WTC11 (cell line): ENCODE results near the gene LHX3. TPM values are rescaled to one million over a fixed set of nuclear protein-coding genes. Genes with fewer than 3 reads are reported as not detected.

ENCODE experiments used
- ATAC-seq: fragments of 200-7000 bp; cut with Tn5 transposase; 2 replicates; pipeline ENCODE4 v1.10.0; 2021; ENCODE audit warnings: mild to moderate bottlenecking, moderate library complexity
- CTCF ChIA-PET: fragments of 300-600 bp; sonication (Branson Sonifier 250); formaldehyde crosslinking; loops from one replicate; lab custom pipeline; 2021; ENCODE audit warnings: antibody characterized with exemption; lab: Charles Lee
- POLR2A ChIA-PET: fragments of 350-600 bp; sonication (Branson Sonifier 250); formaldehyde crosslinking; loops from one replicate; lab custom pipeline; 2021; ENCODE audit warnings: antibody characterized with exemption; lab: Charles Lee
- DNase-seq: peaks from one replicate; pipeline ENCODE4 v3.0.0; 2021; ENCODE audit warnings: low spot score
- H3K27ac Mint-ChIP-seq: 2 replicates; pipeline ENCODE4 v1.8.0; 2021; ENCODE audit warnings: mixed read lengths
- H3K27me3 Mint-ChIP-seq: 2 replicates; pipeline ENCODE4 v1.8.0; 2021; ENCODE audit warnings: low read depth, mild to moderate bottlenecking, moderate library complexity, mixed read lengths
- H3K36me3 Mint-ChIP-seq: 2 replicates; pipeline ENCODE4 v1.8.0; 2021; ENCODE audit warnings: mixed read lengths
- H3K4me1 Mint-ChIP-seq: 2 replicates; pipeline ENCODE4 v1.8.0; 2022; ENCODE audit warnings: mixed read lengths
- H3K4me3 Mint-ChIP-seq: 2 replicates; pipeline ENCODE4 v1.8.0; 2021; ENCODE audit warnings: mild to moderate bottlenecking, moderate library complexity, mixed read lengths
- H3K9me3 Mint-ChIP-seq: 2 replicates; pipeline ENCODE4 v1.8.0; 2021; ENCODE audit warnings: mixed read lengths
- CTCF ChIP-seq: fragments of 200-600 bp; IDR thresholded peaks from 2 replicates; pipeline ENCODE4 v1.8.0; 2022; ENCODE audit warnings: antibody characterized with exemption
- E2F1 ChIP-seq: sonication (generic); formaldehyde crosslinking; IDR thresholded peaks from 2 replicates; pipeline ENCODE4 v1.8.0; 2022; ENCODE audit warnings: mild to moderate bottlenecking, missing genetic modification reagents
- E2F4 ChIP-seq: sonication (generic); formaldehyde crosslinking; IDR thresholded peaks from 2 replicates; pipeline ENCODE4 v1.8.1; 2022; ENCODE audit warnings: low read depth, mild to moderate bottlenecking, moderate library complexity, missing genetic modification reagents, borderline replicate concordance
- ESRRA ChIP-seq: sonication (generic); formaldehyde crosslinking; IDR thresholded peaks from 2 replicates; pipeline ENCODE4 v1.8.1; 2022; ENCODE audit warnings: mild to moderate bottlenecking, missing genetic modification reagents, borderline replicate concordance
- FOXK1 ChIP-seq: sonication (generic); formaldehyde crosslinking; IDR thresholded peaks from 2 replicates; pipeline ENCODE4 v1.8.0; 2022; ENCODE audit warnings: mild to moderate bottlenecking, moderate library complexity, missing genetic modification reagents
- HMGA2 ChIP-seq: fragments of 250-450 bp; sonication (Bioruptor Pico); IDR thresholded peaks from 2 replicates; pipeline ENCODE4 v1.4.0; 2021; ENCODE audit warnings: mild to moderate bottlenecking, moderate library complexity
- IRF1 ChIP-seq: sonication (generic); formaldehyde crosslinking; IDR thresholded peaks from 2 replicates; pipeline ENCODE4 v1.8.0; 2023; ENCODE audit warnings: missing genetic modification reagents
- IRF2 ChIP-seq: sonication (generic); formaldehyde crosslinking; IDR thresholded peaks from 2 replicates; pipeline ENCODE4 v1.8.0; 2022; ENCODE audit warnings: low read depth, missing genetic modification reagents, borderline replicate concordance
- MAX ChIP-seq: sonication (generic); formaldehyde crosslinking; IDR thresholded peaks from 2 replicates; pipeline ENCODE4 v1.8.0; 2022; ENCODE audit warnings: mild to moderate bottlenecking, missing genetic modification reagents
- MYBL2 ChIP-seq: sonication (generic); formaldehyde crosslinking; IDR thresholded peaks from 2 replicates; pipeline ENCODE4 v1.8.1; 2023; ENCODE audit warnings: mild to moderate bottlenecking, moderate library complexity, missing genetic modification reagents
- NFYB ChIP-seq: sonication (generic); formaldehyde crosslinking; conservative IDR thresholded peaks from 2 replicates; pipeline ENCODE4 v1.8.0; 2022; ENCODE audit warnings: low read depth, missing genetic modification reagents
- PRDM15 ChIP-seq: sonication (generic); formaldehyde crosslinking; IDR thresholded peaks from 2 replicates; pipeline ENCODE4 v1.8.0; 2022; ENCODE audit warnings: missing genetic modification reagents
- PREB ChIP-seq: sonication (generic); formaldehyde crosslinking; IDR thresholded peaks from 2 replicates; pipeline ENCODE4 v1.8.1; 2022; ENCODE audit warnings: mild to moderate bottlenecking, missing genetic modification reagents, moderate library complexity, borderline replicate concordance
- TP53 ChIP-seq: sonication (generic); formaldehyde crosslinking; IDR thresholded peaks from 2 replicates; pipeline ENCODE4 v1.8.1; 2023; ENCODE audit warnings: mild to moderate bottlenecking, missing genetic modification reagents
- USF1 ChIP-seq: sonication (generic); formaldehyde crosslinking; IDR thresholded peaks from 2 replicates; pipeline ENCODE4 v1.8.0; 2022; ENCODE audit warnings: mild to moderate bottlenecking, missing genetic modification reagents
- USF2 ChIP-seq: sonication (generic); formaldehyde crosslinking; IDR thresholded peaks from 2 replicates; pipeline ENCODE4 v1.8.1; 2023; ENCODE audit warnings: mild to moderate bottlenecking, missing genetic modification reagents, moderate library complexity
- ZMAT4 ChIP-seq: fragments of 250-450 bp; sonication (Bioruptor Pico); IDR thresholded peaks from 2 replicates; pipeline ENCODE4 v1.9.0; 2021; ENCODE audit warnings: mild to moderate bottlenecking
- ZNF121 ChIP-seq: sonication (generic); formaldehyde crosslinking; IDR thresholded peaks from 2 replicates; pipeline ENCODE4 v1.8.0; 2023; ENCODE audit warnings: missing genetic modification reagents
- ZNF263 ChIP-seq: sonication (generic); formaldehyde crosslinking; IDR thresholded peaks from 2 replicates; pipeline ENCODE4 v1.8.1; 2022; ENCODE audit warnings: low read depth, mild to moderate bottlenecking, moderate library complexity, missing genetic modification reagents
- ZNF671 ChIP-seq: fragments of 250-450 bp; sonication (Bioruptor Pico); IDR thresholded peaks from 2 replicates; pipeline ENCODE4 v1.8.0; 2021; ENCODE audit warnings: mild to moderate bottlenecking
- total RNA-seq: library from RNA; stranded (reverse); gene quantifications from 3 replicates; pipeline ENCODE4 v1.2.3, GENCODE V29; 2021

The LHX3 gene
- total RNA-seq, 1 experiment from 2014 or later, result not detected

- peaks cover 4% of the 10 kb centered on the region; the same call in 1 of the 2 replicates for H3K4me1 Mint-ChIP-seq
- no peak overlapping the region for H3K27ac Mint-ChIP-seq
- no peak for DNase-seq
- H3K36me3 Mint-ChIP-seq, result peaks cover 10% of the 10 kb centered on the region
- no peak for ATAC-seq
- ChIA-PET CTCF (interaction anchor here (1.4 kb wide), 1 partner anchor 20 kb away, joined by 3 read pairs; no protein-coding TSS in a partner anchor), POLR2A (no interaction called here)
- no peaks in the 10 kb centered on the region for H3K9me3 Mint-ChIP-seq
- TF ChIP-seq FOXK1 (CRISPR knock-in tag), result no peak
- no peaks in the 10 kb centered on the region for H3K27me3 Mint-ChIP-seq
- no peak overlapping the region for H3K4me3 Mint-ChIP-seq
Measured at GRCh38 chr9:136235709-136236455, 31.0 kb upstream of the LHX3 start.

- ATAC-seq (no peak), DNase-seq (no peak)
- Mint-ChIP-seq H3K9me3 (no peaks in the 10 kb centered on the region), H3K4me1 (peaks cover 4% of the 10 kb centered on the region; the same call in 1 of the 2 replicates), H3K36me3 (peaks cover 10% of the 10 kb centered on the region), H3K27me3 (no peaks in the 10 kb centered on the region), H3K4me3 (no peak overlapping the region), H3K27ac (peak overlapping the region; percentile 45; the same call in 1 of the 2 replicates)
- CTCF ChIA-PET, result interaction anchor here (1.4 kb wide), 1 partner anchor 21 kb away, joined by 3 read pairs; no protein-coding TSS in a partner anchor
- POLR2A ChIA-PET, result no interaction called here
- TF ChIP-seq PRDM15 (CRISPR knock-in tag) (no peak), PREB (CRISPR knock-in tag) (no peak), IRF2 (no peak), USF2 (CRISPR knock-in tag) (no peak), ZNF263 (CRISPR knock-in tag) (no peak), E2F4 (CRISPR knock-in tag) (no peak), E2F1 (CRISPR knock-in tag) (no peak), MAX (no peak), ZNF671 (no peak), IRF1 (CRISPR knock-in tag) (no peak), TP53 (CRISPR knock-in tag) (no peak), NFYB (CRISPR knock-in tag) (no peak), ZMAT4 (no peak), ZNF121 (CRISPR knock-in tag) (no peak), USF1 (CRISPR knock-in tag) (no peak), ESRRA (CRISPR knock-in tag) (no peak), MYBL2 (no peak), HMGA2 (no peak), CTCF (no peak)
Measured at GRCh38 chr9:136235171-136235570, 30.2 kb upstream of the LHX3 start.
